Measurements from ENCODE around the gene AQR. TPM values are rescaled to one million over a fixed set of nuclear protein-coding genes. Genes with fewer than 3 reads are reported as not detected.

AQR gene
- total RNA-seq, 1 experiment from 2014 or later: 26.1 TPM

- Histone ChIP-seq H3K36me3 (ENCODE audit: low read depth, low read length) (peaks cover 4% of the 10 kb centered on the region; the same call in 1 of the 2 replicates), H3F3A (ENCODE audit: low read length, unreplicated experiment) (no peaks in the 10 kb centered on the region), H4K20me1 (ENCODE audit: low read length) (0 out of 2 replicates have a peak, but pooled peaks cover under 1% of the 10 kb centered on the region), H3K27me3 (ENCODE audit: low read length) (no peaks in the 10 kb centered on the region), H3K4me1 (ENCODE audit: insufficient read depth, low read length) (0 out of 2 replicates have a peak, but pooled peaks cover under 1% of the 10 kb centered on the region), H2AFZ (ENCODE audit: low read length) (no peak overlapping the region), H3K4me2 (ENCODE audit: low read length) (no peak overlapping the region), H3K9me2 (replicated peaks; ENCODE audit: low read length) (no peaks in the 10 kb centered on the region), H3K4me3 (ENCODE audit: low read length) (no peak overlapping the region), H3K79me2 (ENCODE audit: low read length) (no peaks in the 10 kb centered on the region), H3K9ac (ENCODE audit: low read length) (no peak overlapping the region), H3K9me3 (ENCODE audit: low read length) (no peaks in the 10 kb centered on the region), H3K27ac (ENCODE audit: low read length) (no peak overlapping the region)
- DNase-seq: no peak
- TF ChIP-seq CTCF (conservative IDR thresholded peaks at IDR 0.05; ENCODE audit: low read depth, low read length): no peak
- TF ChIP-seq EZH2phosphoT487 (IDR thresholded peaks at IDR 0.05; ENCODE audit: borderline replicate concordance, low read length): no peak
- no peak for TF ChIP-seq EZH2 (IDR thresholded peaks at IDR 0.05; ENCODE audit: low read length, unreplicated experiment)
- ChIA-PET POLR2A (ENCODE audit: unreplicated experiment) (no interaction called here), CTCF (no interaction called here)
- no peak for ATAC-seq
- BruUV-seq (replicated peaks): no TSS peak
- intact Hi-C loops (cut with micrococcal nuclease): no loop called here
Observed at GRCh38 chr15:34849364-34849959, 120.1 kb downstream of the AQR start.

- H4K20me1 ChIP-seq (ENCODE audit: low read length): no peaks in the 10 kb centered on the region
- no TSS peak for BruUV-seq (replicated peaks)
- no peak for DNase-seq
- ChIA-PET CTCF (no interaction called here), POLR2A (ENCODE audit: unreplicated experiment) (no interaction called here)
- H3K9ac ChIP-seq (ENCODE audit: low read length): no peak overlapping the region
- TF ChIP-seq EZH2phosphoT487 (IDR thresholded peaks at IDR 0.05; ENCODE audit: borderline replicate concordance, low read length) (no peak), EZH2 (IDR thresholded peaks at IDR 0.05; ENCODE audit: low read length, unreplicated experiment) (no peak), CTCF (conservative IDR thresholded peaks at IDR 0.05; ENCODE audit: low read depth, low read length) (no peak)
- H3K9me3 ChIP-seq (ENCODE audit: low read length): no peaks in the 10 kb centered on the region
- no peaks in the 10 kb centered on the region for H3F3A ChIP-seq (ENCODE audit: low read length, unreplicated experiment)
- no peaks in the 10 kb centered on the region for H3K79me2 ChIP-seq (ENCODE audit: low read length)
- no peak overlapping the region for H3K4me2 ChIP-seq (ENCODE audit: low read length)
- H3K4me3 ChIP-seq (ENCODE audit: low read length): no peak overlapping the region
- intact Hi-C loops (cut with micrococcal nuclease): no loop called here
- H3K27ac ChIP-seq (ENCODE audit: low read length): no peak overlapping the region
- no peaks in the 10 kb centered on the region for H3K27me3 ChIP-seq (ENCODE audit: low read length)
- no peaks in the 10 kb centered on the region for H3K9me2 ChIP-seq (replicated peaks; ENCODE audit: low read length)
- H3K4me1 ChIP-seq (ENCODE audit: insufficient read depth, low read length): no peaks in the 10 kb centered on the region
- H2AFZ ChIP-seq (ENCODE audit: low read length): no peak overlapping the region
- no peak for ATAC-seq
- H3K36me3 ChIP-seq (ENCODE audit: low read depth, low read length): no peaks in the 10 kb centered on the region
Observed at GRCh38 chr15:34847598-34847997, 121.9 kb downstream of the AQR start.

- H3K4me3 ChIP-seq (ENCODE audit: low read length): no peak overlapping the region
- H4K20me1 ChIP-seq (ENCODE audit: low read length): no peaks in the 10 kb centered on the region
- H3K27me3 ChIP-seq (ENCODE audit: low read length): no peaks in the 10 kb centered on the region
- no peaks in the 10 kb centered on the region for H3K9me3 ChIP-seq (ENCODE audit: low read length)
- no peaks in the 10 kb centered on the region for H3K9me2 ChIP-seq (replicated peaks; ENCODE audit: low read length)
- H3K36me3 ChIP-seq (ENCODE audit: low read depth, low read length): no peaks in the 10 kb centered on the region
- intact Hi-C loops (cut with micrococcal nuclease): no loop called here
- peak; percentile 6 for DNase-seq
- no peak for ATAC-seq
- H3K27ac ChIP-seq (ENCODE audit: low read length): no peak overlapping the region
- POLR2A ChIA-PET (ENCODE audit: unreplicated experiment): no interaction called here
- no peak for TF ChIP-seq CTCF (conservative IDR thresholded peaks at IDR 0.05; ENCODE audit: low read depth, low read length)
- no peak for TF ChIP-seq EZH2 (IDR thresholded peaks at IDR 0.05; ENCODE audit: low read length, unreplicated experiment)
- TF ChIP-seq EZH2phosphoT487 (IDR thresholded peaks at IDR 0.05; ENCODE audit: borderline replicate concordance, low read length): no peak
- CTCF ChIA-PET: no interaction called here
- no TSS peak for BruUV-seq (replicated peaks)
- no peaks in the 10 kb centered on the region for H3F3A ChIP-seq (ENCODE audit: low read length, unreplicated experiment)
- H3K4me2 ChIP-seq (ENCODE audit: low read length): no peak overlapping the region
- no peak overlapping the region for H2AFZ ChIP-seq (ENCODE audit: low read length)
- H3K4me1 ChIP-seq (ENCODE audit: insufficient read depth, low read length): peaks cover 9% of the 10 kb centered on the region; the same call in 1 of the 2 replicates
- H3K79me2 ChIP-seq (ENCODE audit: low read length): no peaks in the 10 kb centered on the region
- H3K9ac ChIP-seq (ENCODE audit: low read length): no peak overlapping the region
Observed at GRCh38 chr15:34841262-34841725, 128.2 kb downstream of the AQR start.

Data from PC-3 (cell line).